ENCODE results near the gene PTPN5.
"Not testable (repeated sequence)": the region's sequence is repeated elsewhere in the genome, so short reads cannot be mapped to it uniquely, and the experiment has no call there.

Gene PTPN5

GRCh38 chr11:18682466-18682865 lies 109.1 kb downstream of the PTPN5 start:
- DNase-seq (ENCODE audit: low read depth in 3 of 3) = no peak

GRCh38 chr11:18681949-18682348 lies 109.6 kb downstream of the PTPN5 start:
- DNase-seq (ENCODE audit: low read depth in 3 of 3) = not testable (repeated sequence)
